ENCODE data around the gene SYNE2. TPM values are rescaled to one million over a fixed set of nuclear protein-coding genes. Genes with fewer than 3 reads are reported as not detected.

SYNE2 gene
- total RNA-seq, 1 experiment from 2014 or later, result 37.5 TPM

GRCh38 chr14:63874223-63874622, 21.4 kb downstream of the SYNE2 start:
- ATAC-seq, result no peak
- H3K27me3 ChIP-seq (ENCODE audit: control insufficient read depth, insufficient read depth, low read length), result no peaks in the 10 kb centered on the region
- H3K27ac ChIP-seq (ENCODE audit: low read length), result no peak overlapping the region
- no peak for DNase-seq (ENCODE audit: low read depth, low spot score)
- in situ Hi-C loops (cut with HindIII; ENCODE audit: low pct_unique_long_range_greater_than_20kb, low sequenced_read_pairs) (no loop called here), intact Hi-C loops (cut with micrococcal nuclease; ENCODE audit: unreplicated experiment) (no loop called here)
- no peaks in the 10 kb centered on the region for H3K9me3 ChIP-seq (ENCODE audit: control insufficient read depth, insufficient read depth, low read depth, low read length)
- TF ChIP-seq POLR2AphosphoS5 (IDR thresholded peaks at IDR 0.05; ENCODE audit: low read depth, low read length) (no peak), SIN3A (IDR thresholded peaks at IDR 0.05; ENCODE audit: borderline replicate concordance, insufficient read depth, low read depth, low read length) (no peak), REST (IDR thresholded peaks at IDR 0.05; ENCODE audit: insufficient read depth in 1 of 2, low read depth in 2 of 2, low read length in 1 of 2) (no peak), TCF7L2 (IDR thresholded peaks at IDR 0.05; ENCODE audit: low read depth, low read length) (no peak), CTCF (IDR thresholded peaks at IDR 0.05) (no peak)
- H3K4me1 ChIP-seq (ENCODE audit: control insufficient read depth, insufficient read depth, low read length), result no peaks in the 10 kb centered on the region
- POLR2A ChIA-PET, result no interaction called here
- CTCF ChIA-PET, result no interaction called here
- H3K36me3 ChIP-seq (ENCODE audit: control insufficient read depth, insufficient read depth, low read length), result no peaks in the 10 kb centered on the region
- no peak overlapping the region for H3K4me3 ChIP-seq (ENCODE audit: low read depth in 2 of 2, low read length in 2 of 2)
- no TSS peak for BruUV-seq (replicated peaks)

GRCh38 chr14:63875311-63875710, 22.5 kb downstream of the SYNE2 start:
- Histone ChIP-seq H3K27me3 (ENCODE audit: control insufficient read depth, insufficient read depth, low read length) (no peaks in the 10 kb centered on the region), H3K27ac (ENCODE audit: low read length) (no peak overlapping the region), H3K9me3 (ENCODE audit: control insufficient read depth, insufficient read depth, low read depth, low read length) (no peaks in the 10 kb centered on the region), H3K4me1 (ENCODE audit: control insufficient read depth, insufficient read depth, low read length) (no peaks in the 10 kb centered on the region), H3K36me3 (ENCODE audit: control insufficient read depth, insufficient read depth, low read length) (no peaks in the 10 kb centered on the region), H3K4me3 (ENCODE audit: low read depth in 2 of 2, low read length in 2 of 2) (no peak overlapping the region)
- no peak for DNase-seq (ENCODE audit: low read depth, low spot score)
- in situ Hi-C loops (cut with HindIII; ENCODE audit: low pct_unique_long_range_greater_than_20kb, low sequenced_read_pairs), result no loop called here
- BruUV-seq (replicated peaks), result TSS peak; percentile 45
- TF ChIP-seq TCF7L2 (IDR thresholded peaks at IDR 0.05; ENCODE audit: low read depth, low read length), result no peak
- no peak for TF ChIP-seq POLR2AphosphoS5 (IDR thresholded peaks at IDR 0.05; ENCODE audit: low read depth, low read length)
- TF ChIP-seq CTCF (IDR thresholded peaks at IDR 0.05), result no peak
- TF ChIP-seq REST (IDR thresholded peaks at IDR 0.05; ENCODE audit: insufficient read depth in 1 of 2, low read depth in 2 of 2, low read length in 1 of 2), result no peak
- no peak for TF ChIP-seq SIN3A (IDR thresholded peaks at IDR 0.05; ENCODE audit: borderline replicate concordance, insufficient read depth, low read depth, low read length)
- POLR2A ChIA-PET, result no interaction called here
- no peak for ATAC-seq
- CTCF ChIA-PET, result no interaction called here
- intact Hi-C loops (cut with micrococcal nuclease; ENCODE audit: unreplicated experiment), result no loop called here

Data from Panc1 (cell line).